HepG2 (cell line): ENCODE measurements around the gene EFHD2. TPM values are rescaled to one million over a fixed set of nuclear protein-coding genes. Genes with fewer than 3 reads are reported as not detected.
"Not testable (repeated sequence)": the region's sequence is repeated elsewhere in the genome, so short reads cannot be mapped to it uniquely, and the experiment has no call there.

ENCODE experiments used
- ATAC-seq: fragments of 200-7000 bp; cut with Tn5 transposase; 3 replicates; pipeline ENCODE4 v1.9.1; 2020; ENCODE audit warnings: mild to moderate bottlenecking, moderate library complexity
- BruUV-seq: library from RNA; stranded (reverse); fragments of 400-500 nt; replicated peaks from 2 replicates; lab custom pipeline; 2021; lab: Mats Ljungman, UMichigan
- CTCF ChIA-PET: fragments of 300-600 bp; formaldehyde crosslinking; extraction: SDS; loops from one replicate; lab custom pipeline; 2021; ENCODE audit warnings: low total read pairs, inconsistent platforms, low intra/inter-chr PET ratio; lab: Yijun Ruan, JAX
- POLR2A ChIA-PET: fragments of 350-600 bp; sonication (Branson Sonifier 250); formaldehyde crosslinking; loops from one replicate; lab custom pipeline; 2020; ENCODE audit warnings: antibody characterized with exemption, inconsistent platforms; lab: Yijun Ruan, JAX
- DNase-seq: peaks from one replicate; pipeline ENCODE4 v3.0.0-alpha.2; 2015; ENCODE audit warnings: low spot score
- FAIRE-seq: peaks from 3 replicates; lab custom pipeline; 2011; peaks lifted over from hg19 to GRCh38; lab: Jason Lieb, UNC
- H2AFZ ChIP-seq: one replicate; pipeline ENCODE4 v1.6.1; 2011; ENCODE audit warnings: low read length, inconsistent platforms
- H3K27ac ChIP-seq: fragments of 300-600 bp; 3 replicates; pipeline ENCODE4 v1.8.0; 2011; ENCODE audit warnings: mixed run types, mild to moderate bottlenecking, mixed read lengths, low read length, inconsistent platforms; ENCODE audit not compliant: insufficient read depth; ENCODE audit errors: extremely low read length
- H3K27me3 ChIP-seq, 2 experiments: fragments of 200-600 bp in 1 of 2; 2 replicates in 1 of 2; 3 replicates in 1 of 2; pipeline versions ENCODE4 v1.6.0 to v1.8.0; 2011; ENCODE audit warnings: low read length in 2 of 2, mild to moderate bottlenecking in 2 of 2, moderate library complexity in 2 of 2, inconsistent platforms in 1 of 2; ENCODE audit not compliant: insufficient read depth in 2 of 2, control insufficient read depth in 1 of 2
- H3K36me3 ChIP-seq, 2 experiments: fragments of 200-600 bp in 1 of 2; replicated peaks in 1 of 2; 2 replicates in 1 of 2; 3 replicates in 1 of 2; pipeline versions ENCODE4 v1.5.1 to v1.8.0; 2011; ENCODE audit warnings: low read length in 2 of 2, inconsistent platforms in 1 of 2; ENCODE audit not compliant: insufficient read depth in 2 of 2, control insufficient read depth in 1 of 2
- H3K4me1 ChIP-seq: 2 replicates; pipeline ENCODE4 v1.5.1; 2012; ENCODE audit warnings: low read length, inconsistent platforms; ENCODE audit not compliant: insufficient read depth
- H3K4me2 ChIP-seq: 2 replicates; pipeline ENCODE4 v1.6.0; 2011; ENCODE audit warnings: low read depth, low read length, inconsistent platforms
- H3K4me3 ChIP-seq, 3 experiments: fragments of 200-600 bp in 1 of 3; sonication (generic), shearing (Covaris generic) in 1 of 3; replicated peaks in 1 of 3; 2 replicates each; pipeline ENCODE4 v1.5.1; 2011 to 2016; ENCODE audit warnings: low read length in 3 of 3, inconsistent platforms in 2 of 3, low read depth in 2 of 3, mild to moderate bottlenecking in 2 of 3, control low read depth in 1 of 3, mixed read lengths in 1 of 3; ENCODE audit not compliant: insufficient read depth in 1 of 3
- H3K79me2 ChIP-seq: one replicate; pipeline ENCODE4 v1.6.1; 2011; ENCODE audit warnings: low read length, inconsistent platforms; ENCODE audit not compliant: insufficient read depth
- H3K9ac ChIP-seq: 2 replicates; pipeline ENCODE4 v1.6.0; 2011; ENCODE audit warnings: mild to moderate bottlenecking, low read depth, low read length, inconsistent platforms; ENCODE audit not compliant: insufficient read depth
- H3K9me3 ChIP-seq: 2 replicates; pipeline ENCODE4 v1.5.1; 2012; ENCODE audit warnings: mild to moderate bottlenecking, low read length
- H4K20me1 ChIP-seq: 2 replicates; pipeline ENCODE4 v1.6.0; 2011; ENCODE audit warnings: inconsistent platforms, mild to moderate bottlenecking, low read length, moderate library complexity; ENCODE audit not compliant: insufficient read depth
- CREBL2 ChIP-seq: sonication (generic); formaldehyde crosslinking; IDR thresholded peaks from 2 replicates; pipeline ENCODE4 v1.8.1; 2023; ENCODE audit warnings: missing genetic modification reagents, mild to moderate bottlenecking, borderline replicate concordance
- EHMT2 ChIP-seq: fragments of 200-600 bp; sonication (generic); IDR thresholded peaks from 2 replicates; pipeline ENCODE4 v1.7.0; 2017; ENCODE audit warnings: antibody characterized with exemption, low read depth, low read length, borderline replicate concordance
- FOXC1 ChIP-seq: sonication (generic); formaldehyde crosslinking; IDR thresholded peaks from 2 replicates; pipeline ENCODE4 v1.8.0; 2022; ENCODE audit warnings: mild to moderate bottlenecking, missing genetic modification reagents, borderline replicate concordance
- HIC2 ChIP-seq: sonication (generic); formaldehyde crosslinking; IDR thresholded peaks from 2 replicates; pipeline ENCODE4 v1.9.0; 2022; ENCODE audit warnings: low read depth, missing genetic modification reagents
- NCOA1 ChIP-seq: sonication (generic); formaldehyde crosslinking; IDR thresholded peaks from 2 replicates; pipeline ENCODE4 v1.9.0; 2021; ENCODE audit warnings: missing genetic modification reagents
- SMYD3 ChIP-seq: sonication (generic); formaldehyde crosslinking; IDR thresholded peaks from 2 replicates; pipeline ENCODE4 v1.8.1; 2023; ENCODE audit warnings: mild to moderate bottlenecking, missing genetic modification reagents
- TAF15 ChIP-seq: fragments of 200-400 bp; formaldehyde crosslinking; IDR thresholded peaks from one replicate; pipeline ENCODE4 v1.6.1; 2018; ENCODE audit warnings: mild to moderate bottlenecking, low read depth, low read length; ENCODE audit not compliant: poor library complexity, severe bottlenecking
- ZBTB3 ChIP-seq: sonication (generic); formaldehyde crosslinking; IDR thresholded peaks from 2 replicates; pipeline ENCODE4 v1.4.0; 2020; ENCODE audit warnings: low read depth, mild to moderate bottlenecking, moderate library complexity, missing genetic modification reagents, borderline replicate concordance
- ZNF7 ChIP-seq: IDR thresholded peaks from 2 replicates; pipeline ENCODE4 v1.6.1; 2016; ENCODE audit warnings: missing biosample characterization, missing genetic modification reagents
- WGBS: methylation state at CpG from one replicate; pipeline ENCODE4 v1.1.6; 2017; ENCODE audit warnings: low lambda C conversion rate; 5-methylcytosine and 5-hydroxymethylcytosine counted together
- in situ Hi-C: cut with HindIII; loops from 2 replicates; pipeline ENCODE4 v1.10.0; 2017; ENCODE audit warnings: low pct_unique_long_range_greater_than_20kb; ENCODE audit not compliant: extremely low pct_ligation_motif_present
- intact Hi-C: fragments of 100-400 bp; cut with micrococcal nuclease; formaldehyde crosslinking; loops from one replicate; pipeline ENCODE4 v1.10.0; 2022; ENCODE audit not compliant: unreplicated experiment
- polyA plus RNA-seq, 8 experiments: library from polyadenylated mRNA; depleted of rRNA in 3 of 8; stranded (reverse) in 7 of 8; unstranded in 1 of 8; fragments of >200 nt; fragmentation: Illumina TruSeq in 4 of 8; extraction: Trizol in 4 of 8; gene quantifications; 2 replicates each; pipeline versions ENCODE4 v1.2.1 to v1.2.3, GENCODE V29; 2011 to 2016; ENCODE audit warnings: low read depth in 4 of 8, missing spikeins in 1 of 8, mixed read lengths in 1 of 8; ENCODE audit not compliant: insufficient read depth in 1 of 8
- total RNA-seq, 5 experiments: library from RNA; depleted of rRNA; stranded (reverse); fragments of >200 nt; fragmentation: Illumina TruSeq; extraction: Trizol; gene quantifications; 2 replicates each; pipeline ENCODE4 v1.2.3, GENCODE V29; 2016; ENCODE audit warnings: low read depth in 1 of 5

The EFHD2 gene
- total and polyA plus RNA-seq, 2 of the 13 experiments (the other 11 are each of a cell fraction or from before 2014, with no cell fraction given) = 9.4 to 12.7 TPM

GRCh38 chr1:15469361-15469760, 59.7 kb downstream of the EFHD2 start:
- Histone ChIP-seq H3K27ac (no peak overlapping the region), H3K4me2 (no peak overlapping the region), H3K36me3 (no peaks in the 10 kb centered on the region), H3K4me3 (no peak overlapping the region), H2AFZ (no peak overlapping the region), H4K20me1 (no peaks in the 10 kb centered on the region), H3K27me3 (peaks cover 0 to 5% of the 10 kb centered on the region in 2 experiments; a peak in 2 of 5 replicates), H3K79me2 (no peaks in the 10 kb centered on the region), H3K4me1 (peaks cover 8% of the 10 kb centered on the region), H3K9ac (no peak overlapping the region), H3K9me3 (no peaks in the 10 kb centered on the region)
- DNase-seq (no peak), ATAC-seq (no peak), FAIRE-seq (no peak)
- intact Hi-C loops (no loop called here), in situ Hi-C loops (no loop called here)
- CTCF ChIA-PET = no interaction called here
- POLR2A ChIA-PET = no interaction called here
- BruUV-seq = no TSS peak
- TF ChIP-seq SMYD3 (no peak), CREBL2 (no peak), HIC2 (CRISPR knock-in tag) (no peak), TAF15 (no peak), NCOA1 (CRISPR knock-in tag) (no peak), EHMT2 (no peak), FOXC1 (no peak), ZBTB3 (CRISPR knock-in tag) (no peak), ZNF7 (CRISPR knock-in tag) (no peak)
- 7% methylated on average over 3 of the region's 3 CpGs for WGBS

GRCh38 chr1:15469821-15470448, 60.2 kb downstream of the EFHD2 start:
- CTCF ChIA-PET, H2AFZ ChIP-seq, H3K27me3 ChIP-seq, H3K4me1 ChIP-seq, H3K9me3 ChIP-seq, FAIRE-seq, H3K36me3 ChIP-seq, H3K4me3 ChIP-seq, intact Hi-C loops, DNase-seq, ATAC-seq, H3K27ac ChIP-seq, in situ Hi-C loops, H3K79me2 ChIP-seq, POLR2A ChIA-PET, H4K20me1 ChIP-seq, H3K4me2 ChIP-seq, H3K9ac ChIP-seq, BruUV-seq: not testable (repeated sequence)
- 42% methylated on average over 4 of the region's 9 CpGs for WGBS

- H3K9ac ChIP-seq, H3K36me3 ChIP-seq, ATAC-seq, POLR2A ChIA-PET, BruUV-seq, H4K20me1 ChIP-seq, CTCF ChIA-PET, H3K27me3 ChIP-seq, H3K27ac ChIP-seq, DNase-seq, H3K4me2 ChIP-seq, H3K4me1 ChIP-seq, H2AFZ ChIP-seq, H3K4me3 ChIP-seq, H3K9me3 ChIP-seq, H3K79me2 ChIP-seq, in situ Hi-C loops, FAIRE-seq, intact Hi-C loops: not testable (repeated sequence)
- whole genome bisulfite sequencing = 56% methylated on average over 5 of the region's 5 CpGs
Measured at GRCh38 chr1:15471067-15471466, 61.4 kb downstream of the EFHD2 start.
